ENCODE results near the gene MRPL30.

DNA sequence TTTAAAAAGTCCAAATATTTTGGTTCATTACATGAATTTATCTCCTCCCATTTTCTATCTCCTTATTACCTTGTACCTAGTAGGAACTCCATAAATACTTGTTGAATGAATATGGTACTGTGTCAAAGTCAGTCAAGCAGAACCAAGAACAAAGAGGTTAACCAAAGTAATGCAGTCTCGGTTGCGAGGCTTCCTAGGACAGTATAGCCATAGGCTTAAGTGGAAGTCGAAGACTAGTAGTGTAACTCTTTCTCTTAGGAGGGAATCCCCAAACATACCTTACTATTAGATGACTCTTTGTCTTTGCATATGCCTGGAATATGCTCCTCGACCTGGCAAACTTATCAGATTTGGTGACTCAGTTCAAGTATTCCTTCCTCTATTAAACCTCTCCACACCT is 21.4 kb upstream of the MRPL30 start:
- TF ChIP-seq, protein P1, sequence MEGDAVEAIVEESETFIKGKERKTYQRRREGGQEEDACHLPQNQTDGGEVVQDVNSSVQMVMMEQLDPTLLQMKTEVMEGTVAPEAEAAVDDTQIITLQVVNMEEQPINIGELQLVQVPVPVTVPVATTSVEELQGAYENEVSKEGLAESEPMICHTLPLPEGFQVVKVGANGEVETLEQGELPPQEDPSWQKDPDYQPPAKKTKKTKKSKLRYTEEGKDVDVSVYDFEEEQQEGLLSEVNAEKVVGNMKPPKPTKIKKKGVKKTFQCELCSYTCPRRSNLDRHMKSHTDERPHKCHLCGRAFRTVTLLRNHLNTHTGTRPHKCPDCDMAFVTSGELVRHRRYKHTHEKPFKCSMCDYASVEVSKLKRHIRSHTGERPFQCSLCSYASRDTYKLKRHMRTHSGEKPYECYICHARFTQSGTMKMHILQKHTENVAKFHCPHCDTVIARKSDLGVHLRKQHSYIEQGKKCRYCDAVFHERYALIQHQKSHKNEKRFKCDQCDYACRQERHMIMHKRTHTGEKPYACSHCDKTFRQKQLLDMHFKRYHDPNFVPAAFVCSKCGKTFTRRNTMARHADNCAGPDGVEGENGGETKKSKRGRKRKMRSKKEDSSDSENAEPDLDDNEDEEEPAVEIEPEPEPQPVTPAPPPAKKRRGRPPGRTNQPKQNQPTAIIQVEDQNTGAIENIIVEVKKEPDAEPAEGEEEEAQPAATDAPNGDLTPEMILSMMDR (IDR thresholded peaks at IDR 0.05; ENCODE audit: poor library complexity): no peak
- no peak for TF ChIP-seq EZH2phosphoT487 (IDR thresholded peaks at IDR 0.05; ENCODE audit: low read depth, severe bottlenecking, unreplicated experiment)
- no peak for TF ChIP-seq EZH2 (IDR thresholded peaks at IDR 0.05; ENCODE audit: borderline replicate concordance)
